ENCODE results near the gene CRYBG3.

GRCh38 chr3:97772926-97773325 is 48.9 kb upstream of the CRYBG3 start:
- TF ChIP-seq, protein P1, sequence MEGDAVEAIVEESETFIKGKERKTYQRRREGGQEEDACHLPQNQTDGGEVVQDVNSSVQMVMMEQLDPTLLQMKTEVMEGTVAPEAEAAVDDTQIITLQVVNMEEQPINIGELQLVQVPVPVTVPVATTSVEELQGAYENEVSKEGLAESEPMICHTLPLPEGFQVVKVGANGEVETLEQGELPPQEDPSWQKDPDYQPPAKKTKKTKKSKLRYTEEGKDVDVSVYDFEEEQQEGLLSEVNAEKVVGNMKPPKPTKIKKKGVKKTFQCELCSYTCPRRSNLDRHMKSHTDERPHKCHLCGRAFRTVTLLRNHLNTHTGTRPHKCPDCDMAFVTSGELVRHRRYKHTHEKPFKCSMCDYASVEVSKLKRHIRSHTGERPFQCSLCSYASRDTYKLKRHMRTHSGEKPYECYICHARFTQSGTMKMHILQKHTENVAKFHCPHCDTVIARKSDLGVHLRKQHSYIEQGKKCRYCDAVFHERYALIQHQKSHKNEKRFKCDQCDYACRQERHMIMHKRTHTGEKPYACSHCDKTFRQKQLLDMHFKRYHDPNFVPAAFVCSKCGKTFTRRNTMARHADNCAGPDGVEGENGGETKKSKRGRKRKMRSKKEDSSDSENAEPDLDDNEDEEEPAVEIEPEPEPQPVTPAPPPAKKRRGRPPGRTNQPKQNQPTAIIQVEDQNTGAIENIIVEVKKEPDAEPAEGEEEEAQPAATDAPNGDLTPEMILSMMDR (IDR thresholded peaks at IDR 0.05), result no peak
- TF ChIP-seq POLR2A (IDR thresholded peaks at IDR 0.05; ENCODE audit: low read depth) (no peak), POLR2AphosphoS5 (IDR thresholded peaks at IDR 0.05) (no peak), EP300 (IDR thresholded peaks at IDR 0.05) (no peak)
